Naive B cell (primary cell): ENCODE results near the gene GRIN1. TPM values are rescaled to one million over a fixed set of nuclear protein-coding genes. Genes with fewer than 3 reads are reported as not detected.

ENCODE experiments used
- ATAC-seq, 2 donors: fragments of 150-1000 bp; cut with Tn5 transposase; 2 replicates each; pipeline ENCODE4 v1.10.0; 2021; ENCODE audit warnings: low read depth in 2 of 2, mild to moderate bottlenecking in 2 of 2, moderate library complexity in 2 of 2
- DNase-seq: peaks from one replicate; pipeline ENCODE4 v3.0.0; 2022
- H3K27ac Mint-ChIP-seq, 6 donors: one replicate each; pipeline ENCODE4 v1.8.0; 2020 to 2022; ENCODE audit warnings: mild to moderate bottlenecking in 6 of 6, mixed read lengths in 6 of 6, moderate library complexity in 5 of 6, inconsistent platforms in 2 of 6
- H3K27me3 Mint-ChIP-seq, 3 donors: one replicate each; pipeline ENCODE4 v1.8.0; 2021 to 2022; ENCODE audit warnings: mixed read lengths in 3 of 3, mild to moderate bottlenecking in 1 of 3
- H3K36me3 Mint-ChIP-seq, 2 donors: one replicate each; pipeline ENCODE4 v1.8.0; 2020 to 2022; ENCODE audit warnings: mixed read lengths in 2 of 2, inconsistent platforms in 1 of 2, mild to moderate bottlenecking in 1 of 2
- H3K4me1 Mint-ChIP-seq, 3 donors: one replicate each; pipeline ENCODE4 v1.8.0; 2020 to 2022; ENCODE audit warnings: mixed read lengths in 3 of 3, inconsistent platforms in 1 of 3, mild to moderate bottlenecking in 1 of 3, moderate library complexity in 1 of 3
- H3K4me3 Mint-ChIP-seq, 8 donors: one replicate each; pipeline ENCODE4 v1.8.0; 2020 to 2022; ENCODE audit warnings: mild to moderate bottlenecking in 8 of 8, mixed read lengths in 8 of 8, moderate library complexity in 8 of 8, inconsistent platforms in 2 of 8
- H3K9me3 Mint-ChIP-seq, 7 donors: one replicate each; pipeline ENCODE4 v1.8.0; 2020 to 2022; ENCODE audit warnings: mixed read lengths in 7 of 7, mild to moderate bottlenecking in 5 of 7, inconsistent platforms in 2 of 7, moderate library complexity in 1 of 7
- polyA plus RNA-seq, 6 donors: library from polyadenylated mRNA; unstranded; fragments of 300-500 nt; fragmentation: Illumina TruSeq; gene quantifications; one replicate each; pipeline ENCODE4 v1.2.3, GENCODE V29; 2021; ENCODE audit warnings: low read depth in 6 of 6

Gene GRIN1
- polyA plus RNA-seq, 6 donors from 2014 or later, result not detected

DNA sequence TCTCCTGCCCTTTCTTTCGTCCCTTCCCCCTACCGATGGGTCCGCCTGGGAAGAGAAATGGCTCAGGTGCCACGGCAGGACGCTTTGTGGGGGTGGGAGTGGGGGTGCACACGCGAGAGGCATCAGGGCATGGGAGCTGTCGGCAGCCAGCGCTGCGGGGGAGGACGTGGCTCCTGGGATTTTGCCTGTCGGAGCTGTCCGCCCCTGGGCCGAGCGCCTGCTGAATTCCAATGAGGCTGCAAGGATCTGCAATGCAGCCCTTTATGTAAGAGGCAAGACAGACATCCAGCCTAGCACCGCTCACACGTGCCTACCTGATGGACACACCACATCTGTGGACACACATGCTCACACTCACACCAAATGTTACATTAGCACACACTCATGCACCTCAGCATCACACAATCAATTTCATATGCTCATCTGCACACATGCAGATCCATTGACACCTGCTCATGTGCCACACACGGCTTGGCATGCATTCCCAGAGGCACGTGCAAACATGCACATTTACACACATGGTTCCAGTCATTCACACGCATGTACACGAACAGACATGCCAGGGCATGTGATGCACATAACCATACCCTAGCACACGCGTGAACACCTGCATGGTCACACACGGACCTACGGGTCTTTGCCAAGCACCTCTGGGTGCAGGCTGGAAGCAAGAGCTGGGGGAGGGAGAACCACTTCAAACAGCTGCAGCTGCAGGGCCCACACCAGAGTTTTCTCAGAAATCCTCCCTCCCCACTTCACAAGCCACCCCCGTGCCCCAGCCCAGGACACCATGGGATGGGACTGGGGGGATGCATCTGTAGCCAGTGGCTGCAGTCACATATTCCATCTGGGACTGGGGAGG is 1.4 kb downstream of the GRIN1 start:
- Mint-ChIP-seq H3K36me3 (peaks cover 0 to 8% of the 10 kb centered on the region in 2 donors), H3K27ac (no peak overlapping the region), H3K9me3 (no peaks in the 10 kb centered on the region), H3K4me1 (peaks cover 9 to 16% (median 11%) of the 10 kb centered on the region in 3 donors), H3K4me3 (peak overlapping the region in 3 of 8 donors; percentile 20 to 62 (median 30)), H3K27me3 (peaks cover 32 to 82% (median 70%) of the 10 kb centered on the region in 3 donors)
- DNase-seq (no peak), ATAC-seq (no peak)

- Mint-ChIP-seq H3K27ac (no peak overlapping the region), H3K4me3 (peak overlapping the region in 1 of 8 donors; percentile 30), H3K4me1 (peaks cover 9 to 12% (median 11%) of the 10 kb centered on the region in 3 donors), H3K27me3 (peaks cover 25 to 75% (median 66%) of the 10 kb centered on the region in 3 donors), H3K9me3 (no peaks in the 10 kb centered on the region), H3K36me3 (peaks cover 0 to 8% of the 10 kb centered on the region in 2 donors)
- DNase-seq, result no peak
- no peak for ATAC-seq
These were observed 2.3 kb downstream of the GRIN1 start for GRCh38 chr9:137141050-137141810.

DNA sequence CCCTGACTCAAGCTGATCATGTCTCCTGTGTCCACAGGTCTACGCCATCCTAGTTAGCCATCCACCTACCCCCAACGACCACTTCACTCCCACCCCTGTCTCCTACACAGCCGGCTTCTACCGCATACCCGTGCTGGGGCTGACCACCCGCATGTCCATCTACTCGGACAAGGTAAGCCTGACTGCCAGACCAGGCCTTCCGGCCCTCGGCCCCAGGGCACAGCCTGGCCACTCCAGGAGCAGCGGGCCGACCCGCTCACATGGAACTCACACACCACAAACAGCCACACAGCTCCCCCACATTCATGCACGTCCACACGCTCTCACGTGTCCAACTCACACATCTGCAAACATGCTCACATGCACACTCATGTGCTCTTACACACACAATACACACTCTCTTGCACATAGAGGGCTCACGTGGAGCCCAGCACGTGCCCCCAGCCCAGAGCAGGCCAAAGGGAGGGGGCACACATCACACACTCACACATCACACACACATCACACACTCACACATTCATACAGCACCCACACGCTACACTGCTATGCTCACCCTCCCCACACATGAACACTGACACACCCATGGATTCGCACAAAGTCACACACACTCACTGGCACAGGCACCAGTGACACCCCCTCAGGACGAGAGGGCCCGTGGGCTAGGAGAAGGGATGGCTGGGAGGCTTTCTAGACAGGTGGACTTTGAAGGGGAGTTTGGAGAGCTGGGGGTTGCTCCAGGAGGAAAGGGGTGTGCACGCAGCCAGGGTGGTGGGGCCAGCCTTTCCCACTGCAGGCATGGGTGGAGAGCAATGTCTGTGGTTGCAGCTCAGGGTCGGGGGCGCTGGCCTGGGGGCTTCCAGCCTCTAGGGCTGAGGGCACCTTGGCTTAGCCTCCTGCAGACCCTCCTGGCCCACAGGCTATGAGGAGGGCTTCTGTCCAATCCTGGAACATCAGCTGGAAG is 3.3 kb downstream of the GRIN1 start:
- Mint-ChIP-seq H3K4me1 (peaks cover 11 to 13% (median 12%) of the 10 kb centered on the region in 3 donors), H3K36me3 (peaks cover 0 to 8% of the 10 kb centered on the region in 2 donors), H3K9me3 (peaks cover 0 to 2% (median 0%) of the 10 kb centered on the region in 7 donors), H3K27ac (peak overlapping the region in 2 of 6 donors; percentile 82 to 97), H3K27me3 (peaks cover 25 to 76% (median 69%) of the 10 kb centered on the region in 3 donors), H3K4me3 (no peak overlapping the region)
- ATAC-seq, result no peak
- DNase-seq, result no peak

- DNase-seq (no peak), ATAC-seq (no peak)
- no peak overlapping the region for H3K27ac Mint-ChIP-seq
- H3K4me1 Mint-ChIP-seq, result peaks cover 5 to 8% (median 6%) of the 10 kb centered on the region in 3 donors
- H3K4me3 Mint-ChIP-seq, result no peak overlapping the region
- peaks cover 21 to 73% (median 60%) of the 10 kb centered on the region in 3 donors for H3K27me3 Mint-ChIP-seq
- H3K36me3 Mint-ChIP-seq, result peaks cover 0 to 8% of the 10 kb centered on the region in 2 donors
- peaks cover 0 to 2% (median 0%) of the 10 kb centered on the region in 7 donors for H3K9me3 Mint-ChIP-seq
These were observed 4.5 kb downstream of the GRIN1 start for GRCh38 chr9:137143459-137143858.

GRCh38 chr9:137145731-137146526 is 7.0 kb downstream of the GRIN1 start:
- peaks cover 5 to 9% (median 6%) of the 10 kb centered on the region in 3 donors for H3K4me1 Mint-ChIP-seq
- H3K27ac Mint-ChIP-seq, result no peak overlapping the region
- peaks cover 0 to 8% of the 10 kb centered on the region in 2 donors for H3K36me3 Mint-ChIP-seq
- no peak overlapping the region for H3K4me3 Mint-ChIP-seq
- H3K9me3 Mint-ChIP-seq, result peaks cover 0 to 4% (median 0%) of the 10 kb centered on the region in 7 donors
- DNase-seq (no peak), ATAC-seq (no peak)
- H3K27me3 Mint-ChIP-seq, result peaks cover 15 to 57% (median 43%) of the 10 kb centered on the region in 3 donors

GRCh38 chr9:137146527-137146918 is 7.6 kb downstream of the GRIN1 start:
- Mint-ChIP-seq H3K4me1 (peaks cover 9 to 12% (median 11%) of the 10 kb centered on the region in 3 donors), H3K9me3 (peaks cover 0 to 7% (median 0%) of the 10 kb centered on the region in 7 donors), H3K36me3 (peaks cover 0 to 8% of the 10 kb centered on the region in 2 donors), H3K27ac (no peak overlapping the region), H3K4me3 (no peak overlapping the region), H3K27me3 (peaks cover 15 to 51% (median 43%) of the 10 kb centered on the region in 3 donors)
- ATAC-seq, result no peak
- DNase-seq, result no peak

DNA sequence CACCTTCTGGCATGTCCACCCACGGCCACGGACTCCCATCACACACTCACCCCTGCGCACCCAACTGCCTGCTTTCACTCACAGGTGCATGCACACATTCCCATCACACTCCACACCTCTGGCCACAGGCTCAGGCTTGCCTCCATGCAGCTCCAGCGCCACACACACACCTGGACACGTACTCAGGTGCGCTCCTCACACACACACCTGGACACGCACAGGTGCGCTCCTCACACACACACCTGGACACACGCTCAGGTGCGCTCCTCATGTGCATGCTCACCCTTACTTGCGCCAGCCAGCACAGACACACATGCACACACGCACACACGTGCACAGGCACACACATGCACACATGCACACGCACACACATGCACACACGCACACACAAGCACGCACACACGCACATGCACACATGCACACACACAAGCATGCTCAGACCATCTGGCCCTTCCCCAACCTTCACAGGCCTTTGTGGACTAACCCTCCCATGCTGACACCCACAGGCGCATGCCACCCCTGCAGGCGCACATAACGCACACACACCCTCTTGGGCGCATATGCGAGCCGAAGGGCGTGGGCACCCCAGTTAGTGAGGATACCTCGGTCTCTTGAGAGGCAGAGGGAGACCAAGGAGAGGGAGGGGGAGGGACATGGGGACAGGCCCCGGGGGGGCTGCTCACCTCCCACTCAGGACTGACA is 8.3 kb downstream of the GRIN1 start:
- Mint-ChIP-seq H3K27me3 (peaks cover 12 to 44% (median 36%) of the 10 kb centered on the region in 3 donors), H3K27ac (peak overlapping the region in 1 of 6 donors; percentile 78), H3K4me1 (peaks cover 8 to 17% (median 12%) of the 10 kb centered on the region in 3 donors), H3K4me3 (no peak overlapping the region), H3K9me3 (peaks cover 0 to 8% (median 0%) of the 10 kb centered on the region in 7 donors), H3K36me3 (peaks cover 0 to 4% of the 10 kb centered on the region in 2 donors)
- DNase-seq (no peak), ATAC-seq (no peak)

GRCh38 chr9:137147793-137148160 is 8.8 kb downstream of the GRIN1 start:
- no peaks in the 10 kb centered on the region for H3K36me3 Mint-ChIP-seq
- peaks cover 0 to 8% (median 0%) of the 10 kb centered on the region in 7 donors for H3K9me3 Mint-ChIP-seq
- peaks cover 9 to 39% (median 31%) of the 10 kb centered on the region in 3 donors for H3K27me3 Mint-ChIP-seq
- peaks cover 5 to 17% (median 12%) of the 10 kb centered on the region in 3 donors for H3K4me1 Mint-ChIP-seq
- ATAC-seq, result no peak
- no peak overlapping the region for H3K27ac Mint-ChIP-seq
- DNase-seq, result no peak
- H3K4me3 Mint-ChIP-seq, result no peak overlapping the region

GRCh38 chr9:137148242-137148641 is 9.3 kb downstream of the GRIN1 start:
- peaks cover 0 to 8% (median 0%) of the 10 kb centered on the region in 7 donors for H3K9me3 Mint-ChIP-seq
- no peaks in the 10 kb centered on the region for H3K36me3 Mint-ChIP-seq
- no peak for DNase-seq
- H3K4me1 Mint-ChIP-seq, result peaks cover 5 to 17% (median 12%) of the 10 kb centered on the region in 3 donors
- no peak for ATAC-seq
- peak overlapping the region in 1 of 8 donors; percentile 16 for H3K4me3 Mint-ChIP-seq
- H3K27me3 Mint-ChIP-seq, result peaks cover 9 to 38% (median 27%) of the 10 kb centered on the region in 3 donors
- no peak overlapping the region for H3K27ac Mint-ChIP-seq

- no peak overlapping the region for H3K4me3 Mint-ChIP-seq
- peaks cover 5 to 17% (median 12%) of the 10 kb centered on the region in 3 donors for H3K4me1 Mint-ChIP-seq
- peaks cover 0 to 8% (median 0%) of the 10 kb centered on the region in 7 donors for H3K9me3 Mint-ChIP-seq
- H3K36me3 Mint-ChIP-seq, result no peaks in the 10 kb centered on the region
- DNase-seq, result no peak
- no peak for ATAC-seq
- peaks cover 5 to 34% (median 23%) of the 10 kb centered on the region in 3 donors for H3K27me3 Mint-ChIP-seq
- H3K27ac Mint-ChIP-seq, result peak overlapping the region in 1 of 6 donors; percentile 81
These were observed 9.7 kb downstream of the GRIN1 start for GRCh38 chr9:137148661-137149060.

DNA sequence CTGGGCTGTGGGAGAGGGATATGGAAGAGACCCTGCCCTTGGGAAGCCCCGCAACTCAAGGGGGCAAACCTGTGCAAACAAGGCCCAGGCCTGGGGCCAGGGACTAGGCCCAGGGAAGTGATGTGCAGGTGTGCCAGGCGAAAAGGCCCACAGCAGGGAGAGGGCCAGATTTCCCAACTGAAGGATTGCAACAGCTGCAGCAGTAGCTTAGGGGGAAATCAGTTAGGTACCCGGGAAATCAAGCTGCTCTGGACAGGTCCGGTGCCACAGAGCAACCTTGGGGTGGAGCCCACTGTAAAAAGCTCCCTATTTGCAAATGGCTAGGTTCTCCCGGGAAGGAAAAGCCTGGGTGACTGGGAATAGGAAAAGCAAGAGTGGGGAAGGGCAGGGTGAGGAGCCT is 10.4 kb downstream of the GRIN1 start:
- H3K27ac Mint-ChIP-seq, result no peak overlapping the region
- H3K36me3 Mint-ChIP-seq, result no peaks in the 10 kb centered on the region
- H3K27me3 Mint-ChIP-seq, result peaks cover 4 to 27% (median 16%) of the 10 kb centered on the region in 3 donors
- DNase-seq (no peak), ATAC-seq (no peak)
- H3K4me1 Mint-ChIP-seq, result peaks cover 5 to 17% (median 12%) of the 10 kb centered on the region in 3 donors
- no peak overlapping the region for H3K4me3 Mint-ChIP-seq
- peaks cover 0 to 8% (median 0%) of the 10 kb centered on the region in 7 donors for H3K9me3 Mint-ChIP-seq
